ENCODE measurements around the gene ITIH3.

DNA sequence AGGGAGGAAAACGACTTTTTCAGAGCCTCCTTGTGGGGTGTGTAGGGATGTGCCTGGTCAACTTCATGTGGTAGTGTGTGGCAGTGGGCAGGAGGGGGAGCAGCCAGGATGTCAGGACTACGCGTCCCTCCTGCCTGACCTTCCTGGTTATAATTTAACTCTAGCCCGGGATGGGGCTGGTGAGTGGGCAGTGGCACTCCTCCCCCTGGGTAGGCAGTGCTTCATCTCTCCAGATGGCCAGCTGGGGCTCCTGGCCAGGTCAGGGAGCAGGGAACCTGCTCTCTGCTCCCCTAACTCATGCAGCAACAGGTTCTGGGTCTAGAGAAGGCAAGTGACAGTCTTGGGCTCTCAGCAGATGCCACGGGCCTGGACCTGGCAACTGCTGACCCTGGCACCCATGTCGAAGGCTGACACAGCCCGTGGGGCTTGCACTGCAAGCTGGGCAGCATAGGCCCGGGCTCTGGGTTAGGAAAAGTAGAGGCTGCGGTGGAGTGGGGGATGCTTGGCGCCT lies 33.3 kb downstream of the ITIH3 start:
- no peak for TF ChIP-seq POLR2A (IDR thresholded peaks at IDR 0.05; ENCODE audit: extremely low read depth, insufficient read length)
- TF ChIP-seq, protein P1, sequence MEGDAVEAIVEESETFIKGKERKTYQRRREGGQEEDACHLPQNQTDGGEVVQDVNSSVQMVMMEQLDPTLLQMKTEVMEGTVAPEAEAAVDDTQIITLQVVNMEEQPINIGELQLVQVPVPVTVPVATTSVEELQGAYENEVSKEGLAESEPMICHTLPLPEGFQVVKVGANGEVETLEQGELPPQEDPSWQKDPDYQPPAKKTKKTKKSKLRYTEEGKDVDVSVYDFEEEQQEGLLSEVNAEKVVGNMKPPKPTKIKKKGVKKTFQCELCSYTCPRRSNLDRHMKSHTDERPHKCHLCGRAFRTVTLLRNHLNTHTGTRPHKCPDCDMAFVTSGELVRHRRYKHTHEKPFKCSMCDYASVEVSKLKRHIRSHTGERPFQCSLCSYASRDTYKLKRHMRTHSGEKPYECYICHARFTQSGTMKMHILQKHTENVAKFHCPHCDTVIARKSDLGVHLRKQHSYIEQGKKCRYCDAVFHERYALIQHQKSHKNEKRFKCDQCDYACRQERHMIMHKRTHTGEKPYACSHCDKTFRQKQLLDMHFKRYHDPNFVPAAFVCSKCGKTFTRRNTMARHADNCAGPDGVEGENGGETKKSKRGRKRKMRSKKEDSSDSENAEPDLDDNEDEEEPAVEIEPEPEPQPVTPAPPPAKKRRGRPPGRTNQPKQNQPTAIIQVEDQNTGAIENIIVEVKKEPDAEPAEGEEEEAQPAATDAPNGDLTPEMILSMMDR (IDR thresholded peaks at IDR 0.05; ENCODE audit: low read depth, low read length): no peak
- TF ChIP-seq, protein P2, sequence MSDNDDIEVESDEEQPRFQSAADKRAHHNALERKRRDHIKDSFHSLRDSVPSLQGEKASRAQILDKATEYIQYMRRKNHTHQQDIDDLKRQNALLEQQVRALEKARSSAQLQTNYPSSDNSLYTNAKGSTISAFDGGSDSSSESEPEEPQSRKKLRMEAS (IDR thresholded peaks at IDR 0.05; ENCODE audit: low read depth, low read length): no peak
- no peak for TF ChIP-seq MYC (IDR thresholded peaks at IDR 0.05; ENCODE audit: low read depth, low read length)

Data from NB4 (cell line).